ENCODE results near the gene PROSER3.

The PROSER3 gene

GRCh38 chr19:35811317-35812219 is 53.6 kb downstream of the PROSER3 start:
- no peaks in the 10 kb centered on the region for H3K9me3 ChIP-seq (ENCODE audit: control insufficient read depth in 1 of 2, low read length in 2 of 2)
- H3K27me3 ChIP-seq (ENCODE audit: low read depth, low read length): no peaks in the 10 kb centered on the region
- H3K27ac ChIP-seq (ENCODE audit: low read length): no peak overlapping the region
- H3K4me1 ChIP-seq (ENCODE audit: control insufficient read depth in 1 of 2, insufficient read depth in 2 of 2, low read length in 2 of 2): no peaks in the 10 kb centered on the region
- H3K36me3 ChIP-seq (ENCODE audit: control insufficient read depth in 1 of 2, insufficient read depth in 2 of 2, low read length in 2 of 2): no peaks in the 10 kb centered on the region
- H3K4me3 ChIP-seq (ENCODE audit: low read depth in 1 of 2, low read length in 2 of 2): no peak overlapping the region

DNA sequence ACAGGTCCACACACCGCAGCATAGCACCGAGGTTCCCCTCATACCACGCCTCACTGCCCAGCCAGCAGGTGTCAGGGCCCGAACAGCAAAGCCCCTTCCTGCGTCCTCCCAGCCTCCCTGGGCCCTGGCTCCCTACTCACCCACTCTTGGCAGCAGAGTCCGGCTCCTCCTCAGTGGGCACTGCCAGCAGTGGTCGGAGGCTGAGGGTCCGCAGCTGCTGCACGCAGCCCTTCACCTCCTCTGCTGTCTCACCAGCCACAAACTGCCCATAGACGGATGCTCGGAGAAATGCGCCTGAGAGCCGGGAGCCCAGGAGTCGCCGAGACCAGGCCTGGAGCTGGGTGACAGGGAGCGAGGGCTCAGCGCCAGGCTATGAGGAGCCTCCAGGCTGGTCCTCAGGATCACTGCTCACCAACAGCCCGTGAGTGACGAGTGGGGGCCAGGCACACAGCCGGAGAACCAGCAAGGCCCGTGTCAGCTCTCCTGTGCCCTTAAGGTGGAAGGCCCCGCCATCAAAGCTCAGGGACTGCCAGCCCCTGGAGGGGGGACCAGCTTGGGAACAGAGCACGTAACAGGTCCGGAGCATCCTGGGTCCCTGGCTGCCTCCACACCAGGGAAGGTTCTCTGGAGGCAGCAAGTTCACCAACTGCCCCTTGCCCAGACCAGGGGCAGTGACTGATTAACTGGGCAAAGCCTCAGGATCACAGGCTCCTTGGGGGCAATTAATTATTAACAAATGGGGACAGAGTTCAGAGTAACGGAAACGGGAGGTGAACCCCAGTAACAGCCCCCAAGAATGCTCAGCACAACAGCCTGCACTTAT is 54.5 kb downstream of the PROSER3 start, which contains the start of gene PRODH2:
Gene PRODH2 (minus strand): TSS at position 626 of the 823 bp plus-strand sequence. CDS start 40 bp downstream, at position 586.
- H3K27me3 ChIP-seq (ENCODE audit: low read depth, low read length): no peaks in the 10 kb centered on the region
- no peaks in the 10 kb centered on the region for H3K36me3 ChIP-seq (ENCODE audit: control insufficient read depth in 1 of 2, insufficient read depth in 2 of 2, low read length in 2 of 2)
- H3K4me1 ChIP-seq (ENCODE audit: control insufficient read depth in 1 of 2, insufficient read depth in 2 of 2, low read length in 2 of 2): no peaks in the 10 kb centered on the region
- H3K27ac ChIP-seq (ENCODE audit: low read length): no peak within 1 kb of the TSS
- H3K4me3 ChIP-seq (ENCODE audit: low read depth in 1 of 2, low read length in 2 of 2): no peak within 1 kb of the TSS
- H3K9me3 ChIP-seq (ENCODE audit: control insufficient read depth in 1 of 2, low read length in 2 of 2): no peaks in the 10 kb centered on the region

GRCh38 chr19:35813043-35813890 is 55.3 kb downstream of the PROSER3 start:
- Histone ChIP-seq H3K27ac (ENCODE audit: low read length) (no peak overlapping the region), H3K27me3 (ENCODE audit: low read depth, low read length) (no peaks in the 10 kb centered on the region), H3K9me3 (ENCODE audit: control insufficient read depth in 1 of 2, low read length in 2 of 2) (no peaks in the 10 kb centered on the region)

GRCh38 chr19:35816262-35816661 is 58.3 kb downstream of the PROSER3 start:
- Histone ChIP-seq H3K27me3 (ENCODE audit: low read depth, low read length) (no peaks in the 10 kb centered on the region), H3K4me1 (ENCODE audit: control insufficient read depth in 1 of 2, insufficient read depth in 2 of 2, low read length in 2 of 2) (no peaks in the 10 kb centered on the region), H3K4me3 (ENCODE audit: low read depth in 1 of 2, low read length in 2 of 2) (no peak overlapping the region), H3K36me3 (ENCODE audit: control insufficient read depth in 1 of 2, insufficient read depth in 2 of 2, low read length in 2 of 2) (no peaks in the 10 kb centered on the region), H3K9me3 (ENCODE audit: control insufficient read depth in 1 of 2, low read length in 2 of 2) (no peaks in the 10 kb centered on the region), H3K27ac (ENCODE audit: low read length) (no peak overlapping the region)

More at GRCh38 chr19:35813043-35813890, 55.3 kb downstream of the PROSER3 start:
- Histone ChIP-seq H3K4me3 (ENCODE audit: low read depth in 1 of 2, low read length in 2 of 2) (no peak overlapping the region), H3K36me3 (ENCODE audit: control insufficient read depth in 1 of 2, insufficient read depth in 2 of 2, low read length in 2 of 2) (no peaks in the 10 kb centered on the region), H3K4me1 (ENCODE audit: control insufficient read depth in 1 of 2, insufficient read depth in 2 of 2, low read length in 2 of 2) (no peaks in the 10 kb centered on the region)

GRCh38 chr19:35816846-35817245 is 58.9 kb downstream of the PROSER3 start:
- Histone ChIP-seq H3K4me3 (ENCODE audit: low read depth in 1 of 2, low read length in 2 of 2) (no peak overlapping the region), H3K27me3 (ENCODE audit: low read depth, low read length) (no peaks in the 10 kb centered on the region), H3K27ac (ENCODE audit: low read length) (no peak overlapping the region), H3K4me1 (ENCODE audit: control insufficient read depth in 1 of 2, insufficient read depth in 2 of 2, low read length in 2 of 2) (no peaks in the 10 kb centered on the region), H3K36me3 (ENCODE audit: control insufficient read depth in 1 of 2, insufficient read depth in 2 of 2, low read length in 2 of 2) (no peaks in the 10 kb centered on the region), H3K9me3 (ENCODE audit: control insufficient read depth in 1 of 2, low read length in 2 of 2) (no peaks in the 10 kb centered on the region)

- Histone ChIP-seq H3K9me3 (ENCODE audit: control insufficient read depth in 1 of 2, low read length in 2 of 2) (no peaks in the 10 kb centered on the region), H3K36me3 (ENCODE audit: control insufficient read depth in 1 of 2, insufficient read depth in 2 of 2, low read length in 2 of 2) (no peaks in the 10 kb centered on the region), H3K4me3 (ENCODE audit: low read depth in 1 of 2, low read length in 2 of 2) (no peak overlapping the region), H3K27ac (ENCODE audit: low read length) (no peak overlapping the region), H3K4me1 (ENCODE audit: control insufficient read depth in 1 of 2, insufficient read depth in 2 of 2, low read length in 2 of 2) (no peaks in the 10 kb centered on the region), H3K27me3 (ENCODE audit: low read depth, low read length) (no peaks in the 10 kb centered on the region)
These were observed 60.5 kb downstream of the PROSER3 start for GRCh38 chr19:35818445-35818844.
